Stimulated activated CD8-positive, alpha-beta memory T cell treated with anti-CD3 and anti-CD28 coated beads, Interleukin-12 subunit alpha, Interleukin-12 subunit beta, amount 100 ng/mL, for 1 hour (primary cell): ENCODE results near the gene MIA.
"Not testable (repeated sequence)": the region's sequence is repeated elsewhere in the genome, so short reads cannot be mapped to it uniquely, and the experiment has no call there.

ENCODE experiments used
- DNase-seq: peaks from one replicate; pipeline ENCODE4 v3.0.0-alpha.2; 2020; ENCODE audit warnings: low read depth

MIA gene

DNA sequence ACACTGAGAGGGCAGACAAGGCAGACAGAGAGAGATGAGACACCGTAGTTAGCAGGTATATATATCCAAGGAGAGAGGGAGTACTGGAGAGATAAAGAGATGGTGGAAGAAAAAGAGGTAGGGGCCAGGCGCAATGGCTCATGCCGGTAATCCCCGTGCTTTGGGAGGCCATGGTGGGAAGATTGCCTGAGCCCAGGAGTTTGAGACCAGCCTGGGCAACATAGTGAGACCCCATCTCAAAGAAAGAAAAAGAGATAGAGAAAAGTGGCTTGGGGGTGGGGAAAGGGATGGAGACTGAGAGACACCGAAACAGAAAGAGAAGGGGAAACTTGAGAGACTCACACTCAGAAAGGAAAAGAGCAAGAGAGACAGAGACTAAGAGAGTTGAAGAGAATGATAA is 5.3 kb downstream of the MIA start:
- DNase-seq = no peak

GRCh38 chr19:40781140-40781539 is 5.8 kb downstream of the MIA start:
- no peak for DNase-seq

DNA sequence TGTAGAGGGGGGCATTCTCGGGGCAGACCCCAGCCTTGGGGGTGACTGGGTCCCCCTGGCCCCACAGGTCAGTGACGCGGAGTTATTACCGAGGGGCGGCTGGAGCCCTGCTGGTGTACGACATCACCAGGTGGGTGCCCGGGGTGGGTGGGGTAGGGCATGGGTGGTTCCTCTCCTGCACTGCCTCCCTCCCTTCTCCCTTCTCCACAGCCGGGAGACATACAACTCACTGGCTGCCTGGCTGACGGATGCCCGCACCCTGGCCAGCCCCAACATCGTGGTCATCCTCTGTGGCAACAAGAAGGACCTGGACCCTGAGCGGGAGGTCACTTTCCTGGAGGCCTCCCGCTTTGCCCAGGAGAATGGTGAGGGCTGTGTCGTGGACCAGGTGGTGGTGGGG is 8.4 kb downstream of the MIA start:
- DNase-seq = no peak

DNA sequence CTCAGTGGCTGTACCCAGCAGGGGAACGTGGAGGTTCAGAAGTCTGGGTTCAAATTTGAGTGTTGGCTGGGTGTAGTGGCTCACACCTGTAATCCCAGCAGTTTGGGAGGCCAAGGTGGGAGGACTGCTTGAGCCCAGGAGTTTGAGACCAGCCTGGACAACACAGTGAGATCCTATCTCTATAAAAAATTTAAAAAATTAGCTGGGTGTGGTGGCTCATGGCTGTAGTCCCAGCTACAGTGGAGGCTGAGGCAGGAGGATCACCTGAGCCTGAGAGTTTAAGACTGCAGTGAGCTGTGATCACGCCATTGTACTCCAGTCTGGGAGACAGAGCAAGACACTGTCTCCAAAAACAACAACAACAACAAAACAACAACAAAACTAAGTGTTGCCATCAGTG is 8.8 kb downstream of the MIA start:
- DNase-seq = not testable (repeated sequence)

DNA sequence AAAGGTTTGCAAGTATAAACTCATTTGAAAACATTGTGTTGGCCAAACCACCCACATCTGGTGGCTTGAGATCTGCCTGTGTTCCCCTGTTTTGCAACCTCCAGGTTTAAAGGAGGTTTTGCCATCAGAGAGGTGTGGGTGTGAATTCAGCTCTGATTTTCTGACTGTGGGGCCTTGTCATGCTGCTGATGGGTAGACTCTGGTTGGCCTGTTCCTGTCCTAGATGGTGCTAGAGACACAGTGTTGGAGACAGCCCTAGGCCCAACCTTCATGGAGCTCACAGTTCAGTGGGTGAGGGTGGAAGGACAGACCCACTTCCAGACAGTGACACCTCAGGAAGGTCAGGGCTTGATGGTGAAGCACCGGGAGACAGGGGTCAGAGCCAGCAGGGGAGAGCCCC is 10.2 kb downstream of the MIA start:
- DNase-seq = no peak

DNA sequence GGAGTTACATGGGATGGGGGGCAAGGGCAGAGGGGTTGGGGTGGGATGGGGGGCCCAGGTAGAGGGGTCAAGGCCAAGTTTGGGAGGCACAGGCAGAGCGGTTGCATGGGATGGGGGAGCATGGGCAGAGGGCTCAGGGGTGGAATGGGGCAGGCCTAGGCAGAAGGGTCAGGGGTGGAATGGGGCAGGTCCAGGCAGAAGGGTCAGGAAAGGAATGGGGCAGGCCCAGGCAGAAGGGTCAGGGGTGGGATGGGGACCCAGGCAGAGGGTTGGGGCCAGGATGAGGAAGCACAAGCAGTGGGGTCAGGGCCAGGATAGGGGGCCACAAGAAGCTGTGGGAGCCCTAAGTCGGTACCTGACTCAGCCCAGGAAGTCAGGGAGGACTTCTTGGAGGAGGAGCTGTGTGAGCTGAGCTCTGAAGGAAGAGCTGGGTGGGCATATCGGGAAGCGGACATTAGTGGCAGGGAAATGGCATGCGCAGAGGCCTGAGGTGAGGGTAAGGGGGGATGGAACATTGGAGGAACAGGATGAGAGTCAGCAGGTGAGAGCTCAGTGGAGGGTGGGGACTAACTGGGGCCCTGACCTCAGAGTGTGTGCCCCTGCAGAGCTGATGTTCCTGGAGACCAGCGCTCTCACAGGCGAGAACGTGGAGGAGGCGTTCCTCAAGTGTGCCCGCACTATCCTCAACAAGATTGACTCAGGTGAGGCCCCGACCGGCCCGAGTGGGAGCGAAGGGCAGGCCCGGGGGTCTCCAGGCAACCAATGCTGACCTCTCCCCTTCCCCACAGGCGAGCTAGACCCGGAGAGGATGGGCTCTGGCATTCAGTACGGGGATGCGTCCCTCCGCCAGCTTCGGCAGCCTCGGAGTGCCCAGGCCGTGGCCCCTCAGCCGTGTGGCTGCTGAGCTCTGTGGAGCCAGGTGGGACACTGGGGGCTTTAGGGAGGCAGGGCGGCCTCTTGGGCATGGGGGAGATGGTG is 11.0 kb downstream of the MIA start:
- no peak for DNase-seq

GRCh38 chr19:40791349-40791748 is 16.0 kb downstream of the MIA start:
- no peak for DNase-seq

DNA sequence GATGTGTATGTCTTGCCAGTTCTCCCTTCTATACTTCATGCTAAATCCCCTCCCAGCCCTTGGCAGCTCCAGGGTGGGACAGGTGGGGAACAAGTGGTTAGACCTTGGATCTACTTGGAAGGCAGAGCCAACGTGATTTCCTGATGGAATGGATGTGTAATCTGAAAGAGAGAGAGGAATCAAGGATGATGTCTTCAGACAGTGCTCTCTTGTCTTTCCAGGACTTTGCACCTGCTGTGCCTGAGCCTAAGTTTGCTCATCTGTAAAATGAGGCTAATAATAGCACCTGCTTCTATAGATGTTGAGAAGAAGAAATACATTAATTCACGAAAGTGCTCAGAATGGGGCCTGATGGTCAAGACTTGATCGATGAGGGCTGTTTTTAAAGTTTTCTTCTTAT is 16.7 kb downstream of the MIA start:
- no peak for DNase-seq

GRCh38 chr19:40797166-40797962 is 22.0 kb downstream of the MIA start:
- no peak for DNase-seq

GRCh38 chr19:40797963-40798682 is 22.8 kb downstream of the MIA start:
- DNase-seq = no peak

DNA sequence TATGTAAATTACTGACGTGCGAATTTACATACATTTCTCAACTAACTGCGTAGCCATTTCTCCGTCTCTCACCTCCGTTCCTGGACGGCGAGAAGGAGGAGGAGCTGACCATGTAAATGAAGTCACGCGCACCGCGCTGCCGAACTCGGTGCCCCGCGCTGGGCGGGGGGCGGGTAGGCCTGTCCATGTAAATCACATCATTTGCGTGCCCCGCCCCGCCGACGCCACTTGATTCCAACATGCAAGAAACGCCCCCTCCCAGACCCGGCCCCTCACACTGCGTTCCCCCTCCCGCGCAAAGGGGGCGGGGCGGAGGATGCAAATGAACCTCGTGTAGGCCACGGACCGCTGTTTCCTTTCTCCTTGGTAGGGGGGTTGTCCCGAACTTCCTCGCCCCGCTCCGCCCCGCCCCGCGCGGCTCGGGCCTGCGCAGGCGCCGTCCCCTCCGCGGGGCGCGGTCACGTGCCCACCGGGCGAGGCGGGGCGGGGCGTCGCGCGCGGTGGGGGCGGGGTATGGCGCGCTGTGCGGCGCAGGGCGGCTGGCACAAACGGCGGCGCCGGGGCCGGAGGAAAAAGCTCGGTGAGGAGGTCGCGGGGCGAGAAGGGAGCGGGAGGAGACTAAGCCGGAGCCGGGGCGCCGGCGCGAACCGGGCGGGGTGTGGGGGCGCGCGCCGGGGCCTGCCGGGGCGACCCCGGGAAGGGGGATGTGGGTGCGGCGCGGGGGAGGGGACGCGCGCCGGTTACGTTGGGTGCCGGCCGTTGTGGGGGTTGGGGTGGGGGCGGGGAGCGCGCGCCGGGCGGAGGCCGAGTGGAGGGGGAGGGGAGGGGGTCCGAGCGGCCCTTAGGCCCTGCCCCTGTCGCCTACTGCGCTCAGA is 23.6 kb downstream of the MIA start, which contains the start of gene EGLN2:
EGLN2 (plus strand) TSS at position 509 of the 875 bp plus-strand sequence. CDS start 1,382 bp downstream, outside the sequence.
- DNase-seq = peak; percentile 100

GRCh38 chr19:40799558-40800338 is 24.4 kb downstream of the MIA start:
- DNase-seq = no peak

DNA sequence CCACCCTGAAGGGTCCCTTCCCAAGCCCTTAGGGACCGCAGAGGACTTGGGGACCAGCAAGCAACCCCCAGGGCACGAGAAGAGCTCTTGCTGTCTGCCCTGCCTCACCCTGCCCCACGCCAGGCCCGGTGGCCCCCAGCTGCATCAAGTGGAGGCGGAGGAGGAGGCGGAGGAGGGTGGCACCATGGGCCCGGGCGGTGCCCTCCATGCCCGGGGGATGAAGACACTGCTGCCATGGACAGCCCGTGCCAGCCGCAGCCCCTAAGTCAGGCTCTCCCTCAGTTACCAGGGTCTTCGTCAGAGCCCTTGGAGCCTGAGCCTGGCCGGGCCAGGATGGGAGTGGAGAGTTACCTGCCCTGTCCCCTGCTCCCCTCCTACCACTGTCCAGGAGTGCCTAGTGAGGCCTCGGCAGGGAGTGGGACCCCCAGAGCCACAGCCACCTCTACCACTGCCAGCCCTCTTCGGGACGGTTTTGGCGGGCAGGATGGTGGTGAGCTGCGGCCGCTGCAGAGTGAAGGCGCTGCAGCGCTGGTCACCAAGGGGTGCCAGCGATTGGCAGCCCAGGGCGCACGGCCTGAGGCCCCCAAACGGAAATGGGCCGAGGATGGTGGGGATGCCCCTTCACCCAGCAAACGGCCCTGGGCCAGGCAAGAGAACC is 25.1 kb downstream of the MIA start:
- no peak for DNase-seq

GRCh38 chr19:40800997-40801377 is 25.7 kb downstream of the MIA start:
- DNase-seq = no peak

- DNase-seq = no peak
Measured at GRCh38 chr19:40801426-40802299, 26.3 kb downstream of the MIA start.

DNA sequence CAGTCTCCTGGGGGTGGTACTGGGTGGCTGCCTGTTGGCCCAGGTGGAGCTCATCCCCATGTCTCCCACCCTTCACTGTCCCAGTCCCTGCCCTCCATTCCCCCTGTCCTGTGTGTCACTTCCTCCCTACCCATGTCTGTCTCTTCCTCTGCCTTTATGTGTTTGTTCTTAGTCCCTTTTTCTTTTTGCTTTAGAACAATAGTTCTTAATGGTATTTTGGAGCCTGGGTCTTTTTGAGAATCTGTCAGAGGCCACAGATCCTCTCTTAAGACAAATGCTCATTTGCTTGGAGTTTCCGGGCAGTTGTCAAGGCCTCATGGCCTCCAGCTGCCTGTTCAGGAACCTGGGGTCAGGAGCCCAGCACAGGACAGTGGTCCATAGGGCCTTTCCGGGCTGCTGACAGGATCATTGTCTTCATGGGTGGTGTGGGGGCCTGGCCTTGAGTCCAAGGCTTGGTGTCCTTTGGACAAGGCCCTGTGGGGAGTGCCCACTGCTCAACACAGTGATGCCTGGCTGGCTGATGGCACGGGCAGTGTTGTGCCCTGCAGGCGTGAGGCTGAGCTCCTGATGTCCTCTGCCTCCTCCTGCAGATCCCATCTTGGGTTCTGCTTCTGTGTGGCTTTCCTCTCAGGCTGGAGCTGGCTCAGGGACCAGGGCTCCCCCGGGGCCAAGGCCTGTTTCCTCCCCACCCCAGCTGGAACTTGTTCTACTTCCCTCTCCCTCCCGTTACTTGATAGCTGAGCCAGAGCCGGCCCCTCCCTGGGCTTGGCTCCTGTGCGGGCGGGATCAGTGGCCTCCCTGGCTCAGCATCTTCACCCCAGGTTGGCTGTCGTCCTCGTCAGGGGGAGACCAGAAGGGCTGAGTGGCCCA is 27.2 kb downstream of the MIA start:
- DNase-seq = no peak

GRCh38 chr19:40803170-40803856 is 28.0 kb downstream of the MIA start:
- no peak for DNase-seq
